H1 (cell line): Measurements from ENCODE around the gene SPEM1. TPM values are rescaled to one million over a fixed set of nuclear protein-coding genes. Genes with fewer than 3 reads are reported as not detected.

Experiments used
- BACH1 ChIP-seq: IDR thresholded peaks from 2 replicates; pipeline ENCODE4 v1.6.1; 2012; ENCODE audit warnings: low read length, improper control_type of control experiment
- CBX8 ChIP-seq: fragments of 300-800, 300-1000 bp; sonication (generic); IDR thresholded peaks from 2 replicates; pipeline ENCODE4 v1.7.1; 2016; ENCODE audit warnings: low read depth, low read length, borderline replicate concordance
- CHD2 ChIP-seq: IDR thresholded peaks from 2 replicates; pipeline ENCODE4 v1.6.1; 2012; ENCODE audit warnings: low read length, improper control_type of control experiment
- FOSL1 ChIP-seq: IDR thresholded peaks from 2 replicates; pipeline ENCODE4 v1.6.1; 2011; ENCODE audit warnings: mild to moderate bottlenecking, low read depth, low read length, moderate library complexity; ENCODE audit not compliant: insufficient read depth
- HDAC2 ChIP-seq, 2 experiments: fragments of 300-600 bp in 1 of 2; sonication (generic) in 1 of 2; IDR thresholded peaks; 2 replicates each; pipeline ENCODE4 v1.6.1; 2011 to 2012; ENCODE audit warnings: low read depth in 2 of 2, low read length in 2 of 2, mild to moderate bottlenecking in 2 of 2, moderate library complexity in 2 of 2, borderline replicate concordance in 1 of 2, inconsistent platforms in 1 of 2
- JUN ChIP-seq: IDR thresholded peaks from 2 replicates; pipeline ENCODE4 v1.6.1; 2011; ENCODE audit warnings: low read depth, mild to moderate bottlenecking, improper control_type of control experiment, low read length
- MAFK ChIP-seq: IDR thresholded peaks from 2 replicates; pipeline ENCODE4 v1.6.1; 2012; ENCODE audit warnings: low read depth, mild to moderate bottlenecking, improper control_type of control experiment, low read length
- POLR2AphosphoS5 ChIP-seq: IDR thresholded peaks from 2 replicates; pipeline ENCODE4 v1.6.1; 2011; ENCODE audit warnings: low read depth, low read length
- SIN3A ChIP-seq, 2 experiments: IDR thresholded peaks in 1 of 2; conservative IDR thresholded peaks in 1 of 2; 2 replicates each; pipeline ENCODE4 v1.6.1; 2011 to 2012; ENCODE audit warnings: low read length in 2 of 2, improper control_type of control experiment in 1 of 2, low read depth in 1 of 2, mild to moderate bottlenecking in 1 of 2
- SIRT6 ChIP-seq: IDR thresholded peaks from one replicate; pipeline ENCODE4 v1.7.1; 2012; ENCODE audit warnings: low read length, inconsistent platforms
- SP2 ChIP-seq: IDR thresholded peaks from 2 replicates; pipeline ENCODE4 v1.6.1; 2012; ENCODE audit warnings: mild to moderate bottlenecking, low read length, inconsistent platforms
- SP4 ChIP-seq: IDR thresholded peaks from 2 replicates; pipeline ENCODE4 v1.6.1; 2012; ENCODE audit warnings: low read length, inconsistent platforms
- SRF ChIP-seq: IDR thresholded peaks from 2 replicates; pipeline ENCODE4 v1.6.1; 2011; ENCODE audit warnings: mild to moderate bottlenecking, low read depth, low read length, moderate library complexity
- TAF7 ChIP-seq: optimal IDR thresholded peaks from 2 replicates; pipeline ENCODE3; 2011; ENCODE audit warnings: low read depth, mild to moderate bottlenecking, inconsistent platforms, low read length, moderate library complexity, borderline replicate concordance
- TBP ChIP-seq: IDR thresholded peaks from 2 replicates; pipeline ENCODE4 v1.6.1; 2011; ENCODE audit warnings: low read depth, low read length, improper control_type of control experiment
- TEAD4 ChIP-seq: IDR thresholded peaks from 2 replicates; pipeline ENCODE4 v1.6.1; 2012; ENCODE audit warnings: low read depth, low read length, inconsistent platforms, mixed read lengths
- polyA plus RNA-seq, 7 experiments: library from polyadenylated mRNA; depleted of rRNA in 3 of 7; stranded (reverse) in 5 of 7; unstranded in 2 of 7; fragments of >200 nt in 5 of 7; fragments of 200-250 nt in 2 of 7; gene quantifications; 1 replicate in 5 of 7; 2 replicates in 1 of 7; 4 replicates in 1 of 7; pipeline versions ENCODE4 v1.2.1 to v1.2.3, GENCODE V29; 2011 to 2013; ENCODE audit warnings: missing spikeins in 2 of 7, mixed read lengths in 2 of 7
- total RNA-seq: library from RNA; stranded (reverse); fragmentation: NEBNext Ultra II Directional; extraction: Animal tissue kit (Norgen Biotek cat#: 25700); gene quantifications from 2 replicates; pipeline ENCODE4 v1.2.1, GENCODE V29; 2021
- TF ChIP-seq, protein P1 (sequence below): IDR thresholded peaks from 2 replicates; pipeline ENCODE4 v1.6.1; 2012; ENCODE audit warnings: inconsistent platforms

SPEM1 gene
- total and polyA plus RNA-seq, 2 of the 8 experiments (the other 6 are each of a cell fraction or from before 2014, with no cell fraction given), result not detected

DNA sequence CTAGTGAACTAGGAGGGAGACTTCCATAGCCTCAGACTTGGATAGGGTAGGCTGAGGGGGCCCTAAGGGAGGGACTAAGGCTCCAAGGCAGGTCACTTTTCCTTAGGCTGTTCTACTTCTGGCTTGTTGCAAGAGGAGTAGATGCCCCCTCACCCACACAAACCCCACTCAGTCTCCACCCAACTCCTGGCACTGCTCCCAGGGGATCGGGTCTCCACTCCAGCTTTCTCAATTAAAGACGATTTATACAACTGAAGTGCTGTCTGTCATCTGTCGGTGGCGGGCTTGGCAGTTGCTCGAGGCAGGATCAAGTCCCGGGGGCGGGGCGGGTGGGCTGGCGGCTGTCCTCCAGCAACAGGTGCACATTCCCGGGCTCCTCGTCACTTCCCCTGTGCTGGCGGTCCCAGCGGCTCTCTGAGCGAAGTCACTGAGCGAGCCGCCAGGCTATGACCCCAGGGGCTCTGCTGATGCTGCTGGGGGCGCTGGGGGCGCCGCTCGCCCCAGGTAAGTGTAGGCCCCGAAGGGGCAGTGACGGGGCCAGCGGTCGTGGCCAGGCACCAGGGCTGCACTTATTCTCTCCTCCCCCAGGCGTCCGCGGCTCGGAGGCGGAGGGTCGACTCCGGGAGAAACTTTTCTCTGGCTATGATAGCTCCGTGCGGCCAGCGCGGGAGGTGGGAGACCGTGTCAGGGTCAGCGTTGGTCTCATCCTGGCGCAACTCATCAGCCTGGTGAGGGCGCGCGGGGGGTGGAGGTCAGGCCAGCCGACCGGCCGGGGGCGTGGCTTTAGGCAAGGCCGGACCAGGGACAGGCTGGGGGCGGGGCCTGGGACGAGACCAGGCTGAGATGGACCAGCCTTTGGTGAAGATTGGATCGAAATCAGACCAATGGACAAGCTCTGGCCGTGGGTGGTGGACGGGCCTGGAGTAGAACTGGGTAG lies 24.8 kb downstream of the SPEM1 start, which contains the start of gene CHRNB1 (continued):
- TF ChIP-seq SIN3A (conservative IDR thresholded peaks at IDR 0.05 in 1 of 2, IDR thresholded peaks at IDR 0.05 in 1 of 2; ENCODE audit: low read depth in 1 of 2, low read length in 2 of 2) (peak in 1 of 2 experiments; percentile 45; a peak in 1 of 4 replicates), SP2 (no peak), TAF7 (peak; percentile 43), JUN (no peak), BACH1 (no peak), TBP (no peak), CHD2 (no peak), SP4 (no peak), SIRT6 (no peak), FOSL1 (no peak), HDAC2 (IDR thresholded peaks at IDR 0.05; ENCODE audit: borderline replicate concordance in 1 of 2, low read depth in 2 of 2, low read length in 2 of 2) (0 out of 4 replicates have a peak, but pooled peaks of 1 of the 2 experiments have one; percentile 30), CBX8 (no peak), POLR2AphosphoS5 (no peak), TEAD4 (no peak), MAFK (no peak), SRF (no peak)
- TF ChIP-seq, protein P1, sequence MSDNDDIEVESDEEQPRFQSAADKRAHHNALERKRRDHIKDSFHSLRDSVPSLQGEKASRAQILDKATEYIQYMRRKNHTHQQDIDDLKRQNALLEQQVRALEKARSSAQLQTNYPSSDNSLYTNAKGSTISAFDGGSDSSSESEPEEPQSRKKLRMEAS, result no peak; the same call in 1 of the 2 replicates
